Esophagus (tissue), 2 donors: ENCODE data around the gene ESR2. TPM values are rescaled to one million over a fixed set of nuclear protein-coding genes. Genes with fewer than 3 reads are reported as not detected.

Source experiments
- H3K27ac ChIP-seq, 2 donors: one replicate each; pipeline ENCODE4 v1.5.1; 2013; ENCODE audit warnings: low read depth in 2 of 2, mild to moderate bottlenecking in 2 of 2, inconsistent platforms in 1 of 2, low read length in 1 of 2, moderate library complexity in 1 of 2
- H3K27me3 ChIP-seq, 2 donors: one replicate each; pipeline ENCODE4 v1.6.1; 2013; ENCODE audit warnings: low read length in 2 of 2, control low read depth in 1 of 2, mild to moderate bottlenecking in 1 of 2; ENCODE audit not compliant: insufficient read depth in 2 of 2, control insufficient read depth in 1 of 2
- H3K36me3 ChIP-seq, 2 donors: one replicate each; pipeline ENCODE4 v1.6.1; 2013; ENCODE audit warnings: low read length in 1 of 2; ENCODE audit not compliant: control insufficient read depth in 2 of 2, insufficient read depth in 2 of 2
- H3K4me1 ChIP-seq, 2 donors: one replicate each; pipeline ENCODE4 v1.6.1; 2013; ENCODE audit warnings: low read length in 1 of 2; ENCODE audit not compliant: control insufficient read depth in 2 of 2, insufficient read depth in 2 of 2
- H3K4me3 ChIP-seq, 2 donors: one replicate each; pipeline ENCODE4 v1.5.1; 2013; ENCODE audit warnings: low read length in 2 of 2, mild to moderate bottlenecking in 2 of 2, low read depth in 1 of 2, moderate library complexity in 1 of 2
- H3K9me3 ChIP-seq, 2 donors: one replicate each; pipeline ENCODE4 v1.6.1; 2013; ENCODE audit warnings: mild to moderate bottlenecking in 2 of 2, low read depth in 1 of 2, low read length in 1 of 2, moderate library complexity in 1 of 2; ENCODE audit not compliant: control insufficient read depth in 2 of 2, insufficient read depth in 1 of 2
- WGBS, 2 donors: extraction: QIAGEN DNeasy Blood & Tissue Kit; methylation state at CpG; one replicate each; pipeline ENCODE4 v1.1.7; 2013; 5-methylcytosine and 5-hydroxymethylcytosine counted together
- polyA plus RNA-seq, 2 donors: library from polyadenylated mRNA; stranded (reverse); fragments of 200-250 nt; gene quantifications; one replicate each; pipeline ENCODE4 v1.2.3, GENCODE V29; 2013
- donor health status: healthy with polysubstance abuse.
- donor health status: Bipolar disorder and iron deficiency.

ESR2 gene
- polyA plus RNA-seq, 2 donors, result 0.15 to 0.20 TPM

GRCh38 chr14:64117671-64118402 lies 176.3 kb downstream of the ESR2 start:
- peaks cover 5% of the 10 kb centered on the region in 2 donors for H3K36me3 ChIP-seq
- no peak overlapping the region for H3K4me3 ChIP-seq
- peaks cover 2% of the 10 kb centered on the region in 2 donors for H3K4me1 ChIP-seq
- peak overlapping the region; percentile 79 to 82 for H3K27ac ChIP-seq
- no peaks in the 10 kb centered on the region for H3K27me3 ChIP-seq
- WGBS, 2 donors, result 43 to 54% methylated on average over 11 of the region's 11 CpGs
- H3K9me3 ChIP-seq, result no peaks in the 10 kb centered on the region

GRCh38 chr14:64115401-64115800 lies 178.8 kb downstream of the ESR2 start:
- Histone ChIP-seq H3K4me1 (peaks cover 2% of the 10 kb centered on the region in 2 donors), H3K36me3 (peaks cover 0 to 4% of the 10 kb centered on the region in 2 donors), H3K27me3 (no peaks in the 10 kb centered on the region), H3K4me3 (no peak overlapping the region), H3K27ac (no peak overlapping the region), H3K9me3 (no peaks in the 10 kb centered on the region)
- 90 to 91% methylated on average over 6 of the region's 6 CpGs for WGBS, 2 donors

DNA sequence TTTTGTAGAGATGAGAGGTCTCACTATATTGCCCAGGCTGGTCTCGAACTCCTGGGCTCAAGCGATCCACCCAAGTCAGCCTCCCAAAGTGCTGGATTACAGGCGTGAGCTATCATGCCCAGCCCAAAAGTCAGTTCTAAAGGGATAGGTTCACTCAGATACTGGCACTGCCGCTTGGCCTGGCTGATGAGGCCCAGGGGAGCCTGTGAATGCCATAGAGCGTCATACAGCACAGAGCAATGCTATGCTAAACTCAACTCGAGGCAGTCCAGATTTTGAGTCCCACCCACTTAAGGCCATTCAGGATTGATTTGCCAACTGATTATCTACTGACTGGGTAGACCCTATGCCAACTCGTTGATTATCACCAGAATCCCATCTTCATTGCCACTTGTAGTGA lies 179.4 kb downstream of the ESR2 start:
- Histone ChIP-seq H3K4me1 (peaks cover 2% of the 10 kb centered on the region in 2 donors), H3K9me3 (no peaks in the 10 kb centered on the region), H3K27ac (peak overlapping the region in 1 of 2 donors; percentile 56), H3K4me3 (no peak overlapping the region), H3K27me3 (no peaks in the 10 kb centered on the region), H3K36me3 (peaks cover 0 to 4% of the 10 kb centered on the region in 2 donors)
- WGBS, 2 donors, result 85 to 92% methylated on average over 7 of the region's 7 CpGs

DNA sequence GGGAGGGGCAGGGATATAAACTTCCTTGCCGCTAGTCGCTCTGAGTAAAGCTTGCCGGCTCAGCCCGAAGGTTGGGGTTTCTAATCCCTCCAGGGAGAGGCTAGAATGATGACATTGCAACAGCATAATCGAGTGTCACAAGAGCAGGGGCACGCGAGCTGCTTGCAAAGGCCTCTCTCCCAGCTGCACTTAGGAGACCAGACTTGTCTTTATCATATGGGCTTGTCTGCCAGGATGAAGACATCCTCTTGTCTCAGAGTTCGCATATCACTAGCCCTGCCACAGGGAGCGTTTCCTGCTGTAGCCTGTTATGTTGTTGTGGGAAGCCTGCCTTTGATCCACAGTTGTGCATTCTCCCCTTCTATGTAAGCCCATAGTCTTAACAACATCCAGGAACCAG lies 180.0 kb downstream of the ESR2 start:
- Histone ChIP-seq H3K36me3 (peaks cover 0 to 4% of the 10 kb centered on the region in 2 donors), H3K9me3 (no peaks in the 10 kb centered on the region), H3K27ac (peak overlapping the region; percentile 1 to 56), H3K4me1 (peaks cover 2% of the 10 kb centered on the region in 2 donors), H3K27me3 (no peaks in the 10 kb centered on the region), H3K4me3 (no peak overlapping the region)
- WGBS, 2 donors, result 52 to 63% methylated on average over 9 of the region's 9 CpGs

- H3K27ac ChIP-seq, result peak overlapping the region; percentile 46 to 82
- peaks cover 2% of the 10 kb centered on the region in 2 donors for H3K4me1 ChIP-seq
- 41 to 54% methylated on average over 17 of the region's 17 CpGs for whole genome bisulfite sequencing, 2 donors
- H3K9me3 ChIP-seq, result no peaks in the 10 kb centered on the region
- peaks cover 0 to 7% of the 10 kb centered on the region in 2 donors for H3K36me3 ChIP-seq
- peak overlapping the region in 1 of 2 donors; percentile 14 for H3K4me3 ChIP-seq
- no peaks in the 10 kb centered on the region for H3K27me3 ChIP-seq
Observed at GRCh38 chr14:64112867-64113678, 181.1 kb downstream of the ESR2 start.

DNA sequence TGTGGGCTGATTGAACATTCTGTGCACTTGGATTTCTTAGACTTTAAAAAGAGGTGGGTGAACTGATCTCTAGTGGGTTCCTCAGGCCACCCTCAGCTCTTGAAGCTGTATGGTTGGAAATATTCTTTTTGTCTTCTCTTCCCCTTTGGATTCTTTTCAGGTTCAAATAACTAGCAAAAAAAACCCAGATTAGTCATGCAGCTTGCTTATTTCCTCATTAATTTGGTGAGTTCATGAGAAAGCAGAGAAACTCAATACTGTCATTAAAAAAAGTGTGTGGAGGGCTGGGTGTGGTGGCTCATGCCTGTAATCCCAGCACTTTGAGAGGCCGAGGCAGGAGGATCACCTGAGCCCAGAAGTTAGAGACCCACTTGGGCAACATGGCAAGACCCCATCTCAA lies 183.4 kb downstream of the ESR2 start:
- Histone ChIP-seq H3K27ac (no peak overlapping the region), H3K36me3 (peaks cover 0 to 10% of the 10 kb centered on the region in 2 donors), H3K27me3 (no peaks in the 10 kb centered on the region), H3K4me1 (peaks cover 2% of the 10 kb centered on the region in 2 donors), H3K4me3 (no peak overlapping the region), H3K9me3 (no peaks in the 10 kb centered on the region)
- WGBS, 2 donors, result 60 to 71% methylated on average over 1 of the region's 1 CpG

DNA sequence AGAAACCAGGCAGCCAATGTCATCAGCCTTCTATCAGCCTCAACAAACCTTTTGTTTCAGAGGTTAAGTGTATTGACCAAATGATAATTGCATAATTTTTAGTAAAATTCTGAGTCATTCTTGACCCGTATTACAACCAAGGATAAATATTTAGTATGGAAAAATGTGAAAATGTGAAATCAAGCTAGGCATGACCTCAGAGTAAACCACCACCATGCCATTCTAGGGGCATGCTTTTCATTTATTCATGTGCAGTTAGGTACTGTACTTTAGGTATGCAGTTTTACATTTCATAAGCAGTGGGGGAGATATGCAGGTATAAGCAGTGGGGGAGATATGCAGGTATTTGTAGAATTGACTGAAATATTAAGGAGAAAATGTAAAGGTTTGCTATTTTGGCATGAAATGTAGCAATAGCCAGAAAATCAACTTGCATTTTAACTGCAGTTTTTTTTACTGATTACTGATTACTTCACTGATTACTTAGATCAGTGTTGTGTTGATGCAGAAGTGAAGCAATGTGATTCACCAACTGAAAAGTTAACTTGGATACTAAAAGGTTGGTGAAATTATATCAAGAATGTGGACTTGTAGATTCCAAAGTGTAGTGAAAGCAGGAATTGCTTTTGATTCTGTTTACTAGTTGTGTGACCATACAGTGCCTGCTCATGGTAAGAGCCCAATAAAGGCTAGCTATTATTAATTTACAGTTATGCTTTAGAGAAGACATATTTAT lies 184.2 kb downstream of the ESR2 start:
- Histone ChIP-seq H3K4me3 (no peak overlapping the region), H3K36me3 (peaks cover 0 to 10% of the 10 kb centered on the region in 2 donors), H3K9me3 (no peaks in the 10 kb centered on the region), H3K27ac (no peak overlapping the region), H3K4me1 (peaks cover 2% of the 10 kb centered on the region in 2 donors), H3K27me3 (no peaks in the 10 kb centered on the region)
- WGBS, 2 donors, result 64 to 72% methylated on average over 1 of the region's 1 CpG

- no peaks in the 10 kb centered on the region for H3K4me1 ChIP-seq
- H3K27ac ChIP-seq, result no peak overlapping the region
- no peaks in the 10 kb centered on the region for H3K9me3 ChIP-seq
- WGBS, 2 donors, result 83 to 90% methylated on average over 2 of the region's 2 CpGs
- H3K36me3 ChIP-seq, result peaks cover 0 to 10% of the 10 kb centered on the region in 2 donors
- no peaks in the 10 kb centered on the region for H3K27me3 ChIP-seq
- no peak overlapping the region for H3K4me3 ChIP-seq
Observed at GRCh38 chr14:64107438-64107837, 186.7 kb downstream of the ESR2 start.

- Histone ChIP-seq H3K9me3 (peaks cover 0 to 4% of the 10 kb centered on the region in 2 donors), H3K4me1 (peaks cover 0 to 3% of the 10 kb centered on the region in 2 donors), H3K27ac (peak overlapping the region; percentile 55 to 58), H3K27me3 (no peaks in the 10 kb centered on the region), H3K36me3 (peaks cover 5% of the 10 kb centered on the region in 2 donors), H3K4me3 (no peak overlapping the region)
- WGBS, 2 donors, result 59 to 71% methylated on average over 4 of the region's 4 CpGs
Observed at GRCh38 chr14:64098120-64098519, 196.1 kb downstream of the ESR2 start.
